GM23338 (cell line): ENCODE results near the gene MAP3K21. TPM values are rescaled to one million over a fixed set of nuclear protein-coding genes. Genes with fewer than 3 reads are reported as not detected.

Experiments
- ATAC-seq: fragments of 200-7000 bp; cut with Tn5 transposase; 3 replicates; pipeline ENCODE4 v1.9.1; 2020
- DNase-seq: peaks from one replicate; pipeline ENCODE4 v3.0.0-alpha.2; 2015; ENCODE audit warnings: low spot score
- H2AFZ ChIP-seq: fragments of 200-600 bp; sonication (generic); 2 replicates; pipeline ENCODE4 v1.8.0; 2016; ENCODE audit warnings: antibody characterized with exemption, mild to moderate bottlenecking, moderate library complexity
- H3F3A ChIP-seq: fragments of 200-600 bp; sonication (generic); replicated peaks from 2 replicates; pipeline ENCODE4 v1.8.0; 2017; ENCODE audit warnings: antibody characterized with exemption, mixed run types, low read depth
- H3K27ac ChIP-seq: fragments of 200-600 bp; sonication (generic); 2 replicates; pipeline ENCODE4 v1.6.1; 2016; ENCODE audit warnings: low read depth
- H3K27me3 ChIP-seq: fragments of 200-600 bp; sonication (generic); 2 replicates; pipeline ENCODE4 v1.8.0; 2016; ENCODE audit warnings: mild to moderate bottlenecking, mixed run types, moderate library complexity; ENCODE audit not compliant: insufficient read depth
- H3K36me3 ChIP-seq: fragments of 200-600 bp; sonication (generic); 2 replicates; pipeline ENCODE4 v1.8.0; 2016; ENCODE audit warnings: mild to moderate bottlenecking; ENCODE audit not compliant: insufficient read depth
- H3K4me1 ChIP-seq: fragments of 200-600 bp; sonication (generic); 2 replicates; pipeline ENCODE4 v1.8.0; 2016; ENCODE audit warnings: mild to moderate bottlenecking, moderate library complexity; ENCODE audit not compliant: insufficient read depth
- H3K4me2 ChIP-seq: fragments of 200-600 bp; sonication (generic); 2 replicates; pipeline ENCODE4 v1.7.1; 2017; ENCODE audit warnings: mixed run types
- H3K4me3 ChIP-seq: fragments of 200-600 bp; sonication (generic); 2 replicates; pipeline ENCODE4 v1.6.1; 2016; ENCODE audit warnings: mixed run types
- H3K79me2 ChIP-seq: fragments of 200-600 bp; sonication (generic); replicated peaks from 2 replicates; pipeline ENCODE4 v1.8.0; 2017; ENCODE audit warnings: mild to moderate bottlenecking; ENCODE audit not compliant: insufficient read depth
- H3K9me2 ChIP-seq: fragments of 200-600 bp; sonication (generic); 2 replicates; pipeline ENCODE4 v1.8.0; 2017; ENCODE audit not compliant: insufficient read depth
- H4K20me1 ChIP-seq: fragments of 200-600 bp; sonication (generic); replicated peaks from 2 replicates; pipeline ENCODE4 v1.8.0; 2017; ENCODE audit warnings: mild to moderate bottlenecking; ENCODE audit not compliant: insufficient read depth
- H3K27ac Mint-ChIP-seq: 2 replicates; pipeline ENCODE4 v1.8.0; 2020; ENCODE audit warnings: inconsistent platforms, mild to moderate bottlenecking, moderate library complexity, mixed read lengths
- H3K27me3 Mint-ChIP-seq: 3 replicates; pipeline ENCODE4 v1.8.0; 2022; ENCODE audit warnings: low read depth, mild to moderate bottlenecking, moderate library complexity, mixed read lengths, inconsistent platforms; ENCODE audit not compliant: insufficient read depth, poor library complexity
- H3K36me3 Mint-ChIP-seq: 3 replicates; pipeline ENCODE4 v1.8.0; 2021; ENCODE audit warnings: low read depth, mild to moderate bottlenecking, inconsistent platforms, moderate library complexity, mixed read lengths
- H3K4me1 Mint-ChIP-seq: 3 replicates; pipeline ENCODE4 v1.8.0; 2020; ENCODE audit warnings: mild to moderate bottlenecking, inconsistent platforms, mixed read lengths
- H3K4me3 Mint-ChIP-seq: 3 replicates; pipeline ENCODE4 v1.8.0; 2021; ENCODE audit warnings: moderate library complexity, mild to moderate bottlenecking, inconsistent platforms, mixed read lengths
- H3K9me3 Mint-ChIP-seq: 3 replicates; pipeline ENCODE4 v1.8.0; 2020; ENCODE audit warnings: moderate library complexity, mild to moderate bottlenecking, inconsistent platforms, mixed read lengths
- CREB1 ChIP-seq: fragments of 250-450 bp; sonication (Bioruptor Pico); IDR thresholded peaks from 2 replicates; pipeline ENCODE4 v1.5.0; 2020; ENCODE audit warnings: low read depth, mild to moderate bottlenecking, moderate library complexity
- CTCF ChIP-seq, 2 experiments: fragments of 200-600 bp in 1 of 2; sonication (generic) in 1 of 2; conservative IDR thresholded peaks; 2 replicates each; pipeline versions ENCODE4 v1.5.1 to v1.6.1; 2016 to 2017; ENCODE audit warnings: antibody characterized with exemption in 2 of 2, low read depth in 2 of 2, mild to moderate bottlenecking in 2 of 2, moderate library complexity in 1 of 2
- EZH2phosphoT487 ChIP-seq: fragments of 200-600 bp; sonication (generic); IDR thresholded peaks from one replicate; pipeline ENCODE4 v1.8.1; 2018; ENCODE audit warnings: antibody characterized with exemption; ENCODE audit not compliant: unreplicated experiment
- STAT1 ChIP-seq: IDR thresholded peaks from one replicate; pipeline ENCODE4 v1.6.1; 2016; ENCODE audit warnings: antibody characterized with exemption; ENCODE audit not compliant: unreplicated experiment
- ZNF114 ChIP-seq: fragments of 250-450 bp; sonication (Bioruptor Pico); IDR thresholded peaks from 2 replicates; pipeline ENCODE4 v1.5.0; 2020; ENCODE audit warnings: mild to moderate bottlenecking, moderate library complexity
- ZNF462 ChIP-seq: fragments of 250-450 bp; sonication (Bioruptor Pico); IDR thresholded peaks from 2 replicates; pipeline ENCODE4 v1.5.0; 2020; ENCODE audit warnings: mild to moderate bottlenecking, moderate library complexity
- polyA plus RNA-seq: library from polyadenylated mRNA; unstranded; fragments of >200 nt; fragmentation: Nextera tagmentation; extraction: Ambion mirVana; gene quantifications from 2 replicates; pipeline ENCODE4 v1.2.1, GENCODE V29; 2016
- total RNA-seq: library from RNA; depleted of rRNA; stranded (reverse); fragments of >200 nt; shearing (Covaris generic); gene quantifications from 2 replicates; pipeline ENCODE4 v1.2.3, GENCODE V29; 2014
- TF ChIP-seq, protein P1 (sequence below): IDR thresholded peaks from 2 replicates; pipeline ENCODE4 v1.6.1; 2016; ENCODE audit warnings: antibody characterized with exemption

The MAP3K21 gene
- total and polyA plus RNA-seq, 2 experiments from 2014 or later = 11.7 to 40.1 TPM

DNA sequence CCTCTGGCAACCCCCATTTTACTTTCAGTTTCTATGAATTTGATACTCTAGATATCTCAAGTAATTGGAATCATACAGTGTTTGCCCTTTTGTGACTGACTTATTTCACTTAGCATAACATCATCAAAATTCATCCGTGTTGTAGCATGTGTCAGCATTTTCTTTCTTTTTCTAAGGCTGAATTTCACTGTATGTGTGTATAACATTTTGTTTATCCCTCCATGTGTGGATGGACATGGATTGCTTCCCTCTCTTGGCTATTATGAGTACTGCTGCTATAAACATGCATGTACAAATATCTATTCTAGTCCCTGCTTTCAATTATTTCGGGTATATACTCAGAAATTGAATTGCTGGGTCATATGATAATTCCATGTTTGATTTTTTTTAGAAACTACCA is 97.3 kb downstream of the MAP3K21 start:
- peaks cover 3% of the 10 kb centered on the region for H3K27me3 Mint-ChIP-seq
- H3K4me1 Mint-ChIP-seq = no peaks in the 10 kb centered on the region
- H3K4me1 ChIP-seq = no peaks in the 10 kb centered on the region
- ATAC-seq (no peak), DNase-seq (no peak)
- H3K27ac Mint-ChIP-seq = no peak overlapping the region
- no peaks in the 10 kb centered on the region for H3F3A ChIP-seq
- H3K27ac ChIP-seq = no peak overlapping the region
- peak in 1 of 2 experiments; percentile 25; a peak in 1 of 4 replicates for TF ChIP-seq CTCF (conservative IDR thresholded peaks at IDR 0.05; ENCODE audit: low read depth in 2 of 2)
- TF ChIP-seq, protein P1, sequence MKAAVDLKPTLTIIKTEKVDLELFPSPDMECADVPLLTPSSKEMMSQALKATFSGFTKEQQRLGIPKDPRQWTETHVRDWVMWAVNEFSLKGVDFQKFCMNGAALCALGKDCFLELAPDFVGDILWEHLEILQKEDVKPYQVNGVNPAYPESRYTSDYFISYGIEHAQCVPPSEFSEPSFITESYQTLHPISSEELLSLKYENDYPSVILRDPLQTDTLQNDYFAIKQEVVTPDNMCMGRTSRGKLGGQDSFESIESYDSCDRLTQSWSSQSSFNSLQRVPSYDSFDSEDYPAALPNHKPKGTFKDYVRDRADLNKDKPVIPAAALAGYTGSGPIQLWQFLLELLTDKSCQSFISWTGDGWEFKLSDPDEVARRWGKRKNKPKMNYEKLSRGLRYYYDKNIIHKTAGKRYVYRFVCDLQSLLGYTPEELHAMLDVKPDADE = no peak
- H4K20me1 ChIP-seq = no peaks in the 10 kb centered on the region
- H3K4me3 ChIP-seq = no peak overlapping the region
- no peaks in the 10 kb centered on the region for H3K9me2 ChIP-seq
- no peak overlapping the region for H3K4me3 Mint-ChIP-seq
- no peaks in the 10 kb centered on the region for H3K27me3 ChIP-seq
- no peaks in the 10 kb centered on the region for H3K79me2 ChIP-seq
- H3K4me2 ChIP-seq = no peak overlapping the region
- peaks cover 12% of the 10 kb centered on the region; the same call in 2 of the 3 replicates for H3K9me3 Mint-ChIP-seq
- H3K36me3 ChIP-seq = no peaks in the 10 kb centered on the region; the same call in 1 of the 2 replicates
- no peaks in the 10 kb centered on the region for H3K36me3 Mint-ChIP-seq
- no peak overlapping the region for H2AFZ ChIP-seq

DNA sequence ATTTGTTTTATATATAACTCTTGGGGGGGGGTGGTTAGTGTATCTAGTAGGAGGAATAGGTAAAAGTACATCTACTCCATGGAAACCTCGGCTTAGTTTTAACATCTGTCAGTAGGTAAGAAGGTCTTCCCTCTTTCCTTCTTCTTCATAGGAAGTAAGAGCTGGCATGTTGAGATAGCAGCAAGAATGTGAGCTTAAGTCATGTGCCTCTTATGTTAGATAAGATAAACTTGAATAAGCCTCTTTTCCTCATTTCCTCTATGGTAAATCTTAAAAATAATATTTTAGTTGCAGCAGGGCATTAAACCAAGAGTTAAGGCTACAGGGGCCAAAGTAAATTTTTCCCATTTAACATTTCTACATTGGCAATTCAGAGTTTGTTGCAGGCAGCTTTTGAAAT is 100.4 kb downstream of the MAP3K21 start:
- H3K9me3 Mint-ChIP-seq = peaks cover 1% of the 10 kb centered on the region; the same call in 1 of the 3 replicates
- Histone ChIP-seq H3F3A (no peaks in the 10 kb centered on the region), H3K27ac (no peak overlapping the region), H3K4me2 (no peak overlapping the region), H3K4me1 (no peaks in the 10 kb centered on the region), H3K79me2 (no peaks in the 10 kb centered on the region), H3K36me3 (no peaks in the 10 kb centered on the region), H2AFZ (no peak overlapping the region), H3K9me2 (no peaks in the 10 kb centered on the region), H3K27me3 (no peaks in the 10 kb centered on the region), H4K20me1 (no peaks in the 10 kb centered on the region), H3K4me3 (no peak overlapping the region)
- H3K27ac Mint-ChIP-seq = no peak overlapping the region
- peaks cover 5% of the 10 kb centered on the region for H3K27me3 Mint-ChIP-seq
- DNase-seq (no peak), ATAC-seq (no peak)
- H3K4me1 Mint-ChIP-seq = no peaks in the 10 kb centered on the region
- H3K36me3 Mint-ChIP-seq = no peaks in the 10 kb centered on the region
- no peak overlapping the region for H3K4me3 Mint-ChIP-seq
- TF ChIP-seq ZNF462 (CRISPR knock-in tag) (no peak), ZNF114 (CRISPR knock-in tag) (no peak), EZH2phosphoT487 (no peak), CTCF (conservative IDR thresholded peaks at IDR 0.05; ENCODE audit: low read depth in 2 of 2) (no peak), CREB1 (CRISPR knock-in tag) (no peak), STAT1 (no peak)
- TF ChIP-seq, protein P1 = no peak
